GM18867 (cell line): ENCODE results near the gene ARHGAP6.
A peak's percentile ranks its signal among the peaks of the same experiment; 100 is the strongest.

Experiments used
- ATAC-seq: cut with Tn5 transposase; IDR thresholded peaks from one replicate; pipeline ENCODE4 v1.9.1; 2021; ENCODE audit warnings: mild to moderate bottlenecking, moderate library complexity; ENCODE audit not compliant: unreplicated experiment

The ARHGAP6 gene

GRCh38 chrX:11429538-11430085, 236.1 kb downstream of the ARHGAP6 start:
- ATAC-seq, result peak; percentile 48

GRCh38 chrX:11427453-11428071, 238.2 kb downstream of the ARHGAP6 start:
- ATAC-seq, result no peak

DNA sequence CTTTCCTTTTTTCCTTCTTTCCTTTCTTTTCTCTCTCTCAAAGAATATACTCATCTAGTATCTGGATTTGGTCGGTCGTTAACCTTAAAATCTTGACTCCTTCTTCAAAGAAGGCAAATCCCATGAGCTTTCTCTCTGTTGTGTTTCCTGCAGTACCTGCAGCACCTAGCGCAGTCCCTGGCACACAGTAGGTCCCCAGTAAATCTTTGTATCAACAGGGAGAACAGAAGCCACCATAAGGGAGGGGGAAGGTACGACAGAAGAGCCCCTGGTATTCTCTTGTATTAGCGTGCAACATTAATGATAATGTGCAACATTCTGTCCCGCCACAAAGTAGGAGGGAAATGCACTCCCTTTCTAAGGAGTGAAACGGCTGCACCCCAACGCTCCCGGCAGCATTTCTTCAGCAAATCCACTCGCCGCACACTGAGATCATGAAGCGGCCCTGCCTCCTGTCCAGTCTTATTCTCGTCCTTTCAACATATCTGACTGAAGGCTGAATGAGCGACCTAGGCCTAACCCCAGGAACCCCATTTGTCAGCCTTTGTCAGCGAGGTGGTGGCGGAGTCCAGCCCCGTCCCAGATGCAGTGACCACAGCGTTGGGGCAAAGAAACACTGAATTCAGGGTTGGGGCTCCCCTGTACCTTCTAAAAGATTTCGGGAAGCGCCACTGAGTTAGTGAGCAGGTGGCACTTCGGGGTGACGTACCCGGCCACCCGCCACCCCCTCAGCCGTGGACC, 238.8 kb downstream of the ARHGAP6 start:
- no peak for ATAC-seq

- no peak for ATAC-seq
These were observed 240.6 kb downstream of the ARHGAP6 start for GRCh38 chrX:11424903-11425674.

DNA sequence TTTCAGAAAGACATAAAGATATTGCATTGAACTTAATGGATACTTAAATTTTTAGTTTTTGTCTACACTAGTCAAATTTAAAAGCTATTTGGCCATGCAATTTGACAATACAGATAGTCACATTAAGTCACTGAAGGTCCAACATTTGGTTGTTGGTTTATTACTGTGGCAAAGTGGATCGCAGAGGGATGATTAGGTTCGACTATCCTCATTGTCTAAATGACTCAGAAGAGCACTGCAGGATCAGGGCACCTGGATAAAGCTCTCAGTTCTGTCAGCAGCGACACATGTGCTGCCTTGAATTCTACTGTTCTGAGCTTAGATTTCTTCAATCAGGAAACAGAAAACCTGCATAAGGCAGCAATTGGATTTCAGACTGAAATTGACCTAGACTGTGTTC, 241.8 kb downstream of the ARHGAP6 start:
- no peak for ATAC-seq

DNA sequence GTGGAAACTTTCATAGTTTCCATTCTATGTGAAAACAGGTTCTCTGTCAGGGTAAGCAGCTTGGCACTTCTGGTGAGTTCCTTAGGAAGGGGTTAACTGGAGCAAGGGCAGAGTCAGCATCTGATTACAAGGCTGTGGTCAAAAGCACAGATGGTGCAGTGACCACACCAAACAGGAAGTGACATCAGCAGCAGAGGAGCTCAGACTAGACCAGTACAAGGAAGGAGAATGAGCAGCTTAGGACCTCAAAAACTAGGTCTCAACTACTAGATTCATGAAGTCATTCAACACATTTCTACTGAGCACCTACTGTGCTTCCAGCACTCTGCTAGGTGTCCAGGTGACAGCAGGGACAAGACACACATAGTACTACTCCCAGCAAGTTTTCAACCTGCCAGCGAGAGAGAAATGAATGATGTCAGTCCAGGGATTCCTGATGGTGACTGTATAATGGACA, 242.3 kb downstream of the ARHGAP6 start:
- peak; percentile 95 for ATAC-seq

DNA sequence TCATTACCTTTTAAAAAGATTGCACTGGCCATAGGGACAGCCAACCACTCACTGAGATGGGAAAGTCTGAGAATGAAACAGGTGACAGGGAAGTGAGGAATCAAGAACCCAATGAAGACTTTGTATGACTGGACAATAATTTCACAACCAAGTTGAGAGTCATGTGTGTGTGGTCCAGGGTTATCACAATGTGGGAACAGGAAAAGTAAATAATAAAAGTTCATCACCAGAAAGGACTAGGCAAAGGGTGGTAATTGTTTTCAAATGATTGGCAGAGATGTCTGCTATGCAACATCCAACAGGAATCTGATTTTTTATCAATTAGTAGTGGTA, 243.2 kb downstream of the ARHGAP6 start:
- no peak for ATAC-seq

- no peak for ATAC-seq
These were observed 243.8 kb downstream of the ARHGAP6 start for GRCh38 chrX:11421805-11422524.

DNA sequence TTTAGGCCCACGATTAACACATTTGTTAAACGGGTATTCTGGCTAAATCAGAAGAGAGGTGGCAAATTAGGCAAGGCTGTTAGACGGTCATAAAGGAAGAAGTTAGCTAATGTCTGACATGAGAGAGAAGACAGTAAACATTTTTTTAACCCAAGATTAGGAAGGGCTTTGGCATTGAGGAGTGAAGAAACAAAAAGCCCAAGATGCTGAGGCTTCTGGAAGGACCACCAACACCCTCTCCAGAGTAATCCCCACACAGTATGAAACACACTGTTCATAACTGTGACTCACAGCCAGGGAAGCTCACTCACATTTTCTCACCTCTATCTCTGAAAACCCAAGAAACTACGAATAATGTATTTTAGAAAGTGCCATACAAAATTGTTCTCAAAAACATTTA, 244.9 kb downstream of the ARHGAP6 start:
- ATAC-seq, result no peak

DNA sequence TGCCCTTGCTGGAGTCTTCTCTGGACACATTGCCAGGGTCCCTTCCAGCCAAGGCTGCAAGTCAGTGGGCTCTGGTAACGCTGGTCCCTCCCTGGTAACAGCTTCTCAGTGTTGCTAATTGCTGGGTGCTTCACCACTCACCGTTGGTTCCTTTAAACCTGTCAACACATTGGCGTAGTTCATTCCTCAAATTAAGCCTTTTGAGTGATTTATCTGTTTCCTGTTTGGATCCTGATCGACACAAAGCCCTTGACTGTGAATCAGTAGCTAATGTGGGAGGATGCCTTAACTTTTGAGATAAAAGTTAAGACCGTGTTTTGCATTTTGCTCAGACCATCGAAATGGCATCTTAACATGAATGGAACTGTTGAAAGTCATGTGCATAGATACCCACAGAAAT, 246.6 kb downstream of the ARHGAP6 start:
- no peak for ATAC-seq

GRCh38 chrX:11416600-11416999, 249.1 kb downstream of the ARHGAP6 start:
- ATAC-seq, result no peak

- no peak for ATAC-seq
These were observed 251.6 kb downstream of the ARHGAP6 start for GRCh38 chrX:11414091-11414490.

GRCh38 chrX:11412715-11413623, 252.8 kb downstream of the ARHGAP6 start:
- ATAC-seq, result no peak

DNA sequence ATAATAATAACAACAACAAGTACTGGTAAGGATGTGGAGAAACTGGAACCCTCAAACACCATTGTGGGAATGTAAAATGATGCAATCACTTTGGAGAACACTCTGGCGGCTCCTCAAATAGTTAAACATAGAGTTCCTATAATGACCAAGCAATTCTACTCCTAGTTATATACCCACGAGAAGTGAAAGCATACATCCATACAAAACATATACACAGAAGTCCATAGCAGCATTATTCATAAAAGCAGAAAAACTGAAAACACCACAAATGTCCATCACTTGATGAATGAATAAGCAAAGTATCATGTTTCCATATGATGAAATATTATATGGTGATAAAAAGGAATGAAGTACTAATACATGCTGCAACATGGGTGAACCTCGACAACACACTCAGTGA, 255.8 kb downstream of the ARHGAP6 start:
- ATAC-seq, result no peak

GRCh38 chrX:11408783-11409182, 256.9 kb downstream of the ARHGAP6 start:
- no peak for ATAC-seq

- ATAC-seq, result no peak
These were observed 257.7 kb downstream of the ARHGAP6 start for GRCh38 chrX:11408109-11408405.

DNA sequence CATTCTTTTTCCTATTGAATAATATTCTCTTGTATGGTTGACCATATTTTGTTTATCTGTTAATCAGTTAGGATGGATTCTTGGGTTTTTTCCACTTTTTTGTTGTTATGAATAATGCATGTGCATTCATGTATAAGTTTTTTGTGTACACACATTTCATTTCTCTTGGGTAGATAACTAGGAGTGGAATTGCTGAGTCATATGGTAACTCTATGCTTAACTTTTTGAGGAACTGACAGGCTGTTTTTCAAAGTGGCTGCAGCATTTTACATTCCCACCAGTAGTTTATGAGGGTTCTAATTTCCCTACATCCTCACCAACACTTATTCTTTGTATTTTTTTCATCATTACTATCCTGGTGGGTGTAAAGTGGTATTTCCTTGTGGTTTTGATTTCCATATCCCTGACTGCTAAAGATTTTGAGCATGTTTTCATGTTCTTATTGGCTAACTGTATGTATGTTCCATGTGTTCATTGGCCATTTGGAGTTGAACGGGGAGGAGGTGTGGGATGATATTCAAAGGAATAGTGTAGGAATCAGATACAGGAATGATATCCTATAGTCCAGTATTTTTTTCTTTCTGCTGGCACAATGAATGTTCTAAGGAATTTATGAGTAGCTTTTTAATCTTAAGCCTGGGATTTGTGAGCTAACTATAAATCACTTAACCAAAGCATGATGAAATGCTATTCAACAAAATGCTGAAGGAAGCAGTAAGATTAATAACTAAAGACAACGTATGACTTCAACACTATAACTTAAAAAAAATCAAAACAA, 258.2 kb downstream of the ARHGAP6 start:
- ATAC-seq, result no peak

DNA sequence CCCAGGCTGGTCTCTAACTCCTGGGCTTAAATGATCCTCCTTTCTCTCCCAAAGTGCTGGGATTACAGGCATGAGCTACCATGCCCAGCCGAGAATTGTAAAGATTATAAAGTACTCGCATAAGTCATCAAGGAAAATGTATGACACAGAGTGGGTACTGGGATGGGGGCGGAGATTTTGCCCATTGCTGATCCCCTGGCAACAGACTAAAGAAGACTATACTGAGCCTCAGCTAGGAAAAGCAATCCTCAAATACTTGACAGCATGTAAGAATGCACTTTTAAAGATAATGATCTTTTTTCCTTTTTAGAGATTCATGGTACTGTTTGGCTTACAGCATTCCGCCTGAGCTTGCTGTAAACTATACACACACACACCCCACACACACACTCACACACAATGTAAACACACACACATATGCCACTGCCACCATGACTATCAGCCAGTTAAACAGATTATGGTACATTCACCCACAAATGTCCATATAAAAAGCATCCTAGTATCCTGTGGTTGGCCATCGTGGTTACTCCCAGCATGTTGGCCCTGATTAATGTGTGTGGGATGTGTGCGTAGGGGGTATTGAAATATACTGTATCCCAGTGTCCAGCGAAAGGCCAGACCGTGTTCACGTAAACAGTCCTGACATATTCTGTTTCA, 259.5 kb downstream of the ARHGAP6 start:
- no peak for ATAC-seq

- ATAC-seq, result no peak
These were observed 262.1 kb downstream of the ARHGAP6 start for GRCh38 chrX:11403631-11404030.
